SU-DHL-6 (cell line): ENCODE data around the gene CYB5A.

Source experiments
- H2AFZ ChIP-seq: fragments of 200-600 bp; sonication (generic); 2 replicates; pipeline ENCODE4 v1.6.1; 2014; ENCODE audit warnings: low read depth, mild to moderate bottlenecking, moderate library complexity, mixed read lengths, antibody characterized with exemption, low read length; ENCODE audit not compliant: severe bottlenecking
- H3F3A ChIP-seq: fragments of 200-600 bp; shearing (Covaris generic); 2 replicates; pipeline ENCODE4 v1.6.0; 2016; ENCODE audit warnings: antibody characterized with exemption, mild to moderate bottlenecking; ENCODE audit not compliant: insufficient read depth
- H3K27ac ChIP-seq: fragments of 200-600 bp; sonication (generic); 2 replicates; pipeline ENCODE4 v1.5.1; 2016; ENCODE audit warnings: low read depth, mild to moderate bottlenecking, low read length, moderate library complexity, mixed read lengths
- H3K27me3 ChIP-seq: fragments of 200-600 bp; sonication (generic), shearing (Covaris generic); 2 replicates; pipeline ENCODE4 v1.6.0; 2014; ENCODE audit warnings: mild to moderate bottlenecking, low read length
- H3K36me3 ChIP-seq: fragments of 200-600 bp; sonication (generic); 2 replicates; pipeline ENCODE4 v1.6.1; 2014; ENCODE audit warnings: mild to moderate bottlenecking, low read length, mixed read lengths
- H3K4me2 ChIP-seq: fragments of 300-600, 200-600 bp; shearing (Covaris generic), sonication (generic); 2 replicates; pipeline ENCODE4 v1.6.0; 2014; ENCODE audit warnings: low read length, low read depth, mild to moderate bottlenecking; ENCODE audit not compliant: poor library complexity, severe bottlenecking
- H3K4me3 ChIP-seq: fragments of 200-600 bp; sonication (generic); 2 replicates; pipeline ENCODE4 v1.5.1; 2014; ENCODE audit warnings: antibody characterized with exemption, low read length, mild to moderate bottlenecking, mixed read lengths; ENCODE audit not compliant: insufficient read depth, poor library complexity, severe bottlenecking
- H3K79me2 ChIP-seq: fragments of 200-600 bp; sonication (generic); 2 replicates; pipeline ENCODE4 v1.6.1; 2014; ENCODE audit warnings: mild to moderate bottlenecking, low read length, moderate library complexity; ENCODE audit not compliant: insufficient read depth
- H3K9ac ChIP-seq: fragments of 200-600 bp; sonication (generic); 2 replicates; pipeline ENCODE4 v1.7.0; 2014; ENCODE audit warnings: mild to moderate bottlenecking, low read length
- H3K9me2 ChIP-seq: fragments of 200-600 bp; sonication (generic); replicated peaks from 2 replicates; pipeline ENCODE4 v1.6.1; 2014; ENCODE audit warnings: low read length; ENCODE audit not compliant: insufficient read depth
- H3K9me3 ChIP-seq: fragments of 200-600 bp; sonication (generic); 2 replicates; pipeline ENCODE4 v1.6.1; 2014; ENCODE audit warnings: low read length, mixed read lengths; ENCODE audit not compliant: insufficient read depth
- H4K20me1 ChIP-seq: fragments of 200-600 bp; sonication (generic); 2 replicates; pipeline ENCODE4 v1.6.1; 2014; ENCODE audit warnings: low read depth, mild to moderate bottlenecking, antibody characterized with exemption, low read length, moderate library complexity, mixed read lengths
- EZH2phosphoT487 ChIP-seq: fragments of 200-600 bp; sonication (generic), shearing (Covaris generic); conservative IDR thresholded peaks from 2 replicates; pipeline ENCODE4 v1.6.1; 2018; ENCODE audit warnings: mild to moderate bottlenecking, antibody characterized with exemption, low read length, moderate library complexity, mixed read lengths
- TF ChIP-seq, protein P1 (sequence below): fragments of 200-600 bp; sonication (generic); IDR thresholded peaks from one replicate; pipeline ENCODE4 v1.5.1; 2017; ENCODE audit warnings: antibody characterized with exemption, mild to moderate bottlenecking, low read length, moderate library complexity; ENCODE audit not compliant: insufficient read depth, poor library complexity, severe bottlenecking

Gene CYB5A

GRCh38 chr18:74281980-74282754 lies 9.6 kb downstream of the CYB5A start:
- Histone ChIP-seq H3K79me2 (peaks cover 10% of the 10 kb centered on the region; the same call in 1 of the 2 replicates), H3K27ac (no peak overlapping the region), H3K4me2 (no peak overlapping the region)

GRCh38 chr18:74281011-74281979 lies 10.5 kb downstream of the CYB5A start:
- no peak overlapping the region for H3K4me3 ChIP-seq
- H2AFZ ChIP-seq: no peak overlapping the region
- H3K9ac ChIP-seq: no peak overlapping the region
- H3K9me2 ChIP-seq: no peaks in the 10 kb centered on the region
- no peaks in the 10 kb centered on the region for H3K27me3 ChIP-seq
- no peaks in the 10 kb centered on the region for H3K9me3 ChIP-seq
- H3K36me3 ChIP-seq: no peaks in the 10 kb centered on the region
- H4K20me1 ChIP-seq: no peaks in the 10 kb centered on the region
- H3K79me2 ChIP-seq: peaks cover 10% of the 10 kb centered on the region; the same call in 1 of the 2 replicates
- TF ChIP-seq EZH2phosphoT487: no peak
- TF ChIP-seq, protein P1, sequence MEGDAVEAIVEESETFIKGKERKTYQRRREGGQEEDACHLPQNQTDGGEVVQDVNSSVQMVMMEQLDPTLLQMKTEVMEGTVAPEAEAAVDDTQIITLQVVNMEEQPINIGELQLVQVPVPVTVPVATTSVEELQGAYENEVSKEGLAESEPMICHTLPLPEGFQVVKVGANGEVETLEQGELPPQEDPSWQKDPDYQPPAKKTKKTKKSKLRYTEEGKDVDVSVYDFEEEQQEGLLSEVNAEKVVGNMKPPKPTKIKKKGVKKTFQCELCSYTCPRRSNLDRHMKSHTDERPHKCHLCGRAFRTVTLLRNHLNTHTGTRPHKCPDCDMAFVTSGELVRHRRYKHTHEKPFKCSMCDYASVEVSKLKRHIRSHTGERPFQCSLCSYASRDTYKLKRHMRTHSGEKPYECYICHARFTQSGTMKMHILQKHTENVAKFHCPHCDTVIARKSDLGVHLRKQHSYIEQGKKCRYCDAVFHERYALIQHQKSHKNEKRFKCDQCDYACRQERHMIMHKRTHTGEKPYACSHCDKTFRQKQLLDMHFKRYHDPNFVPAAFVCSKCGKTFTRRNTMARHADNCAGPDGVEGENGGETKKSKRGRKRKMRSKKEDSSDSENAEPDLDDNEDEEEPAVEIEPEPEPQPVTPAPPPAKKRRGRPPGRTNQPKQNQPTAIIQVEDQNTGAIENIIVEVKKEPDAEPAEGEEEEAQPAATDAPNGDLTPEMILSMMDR: no peak
- no peak overlapping the region for H3K27ac ChIP-seq
- no peaks in the 10 kb centered on the region for H3F3A ChIP-seq
- H3K4me2 ChIP-seq: no peak overlapping the region

More at GRCh38 chr18:74281980-74282754, 9.6 kb downstream of the CYB5A start:
- no peak for TF ChIP-seq EZH2phosphoT487
- TF ChIP-seq, protein P1: no peak
- Histone ChIP-seq H3K4me3 (no peak overlapping the region), H2AFZ (no peak overlapping the region), H3K9me2 (no peaks in the 10 kb centered on the region), H3K9me3 (no peaks in the 10 kb centered on the region), H3F3A (no peaks in the 10 kb centered on the region), H4K20me1 (no peaks in the 10 kb centered on the region), H3K36me3 (no peaks in the 10 kb centered on the region), H3K27me3 (no peaks in the 10 kb centered on the region), H3K9ac (no peak overlapping the region)

- Histone ChIP-seq H3K9me3 (no peaks in the 10 kb centered on the region), H3K9ac (no peak overlapping the region), H3K27ac (no peak overlapping the region), H3K27me3 (no peaks in the 10 kb centered on the region), H3K79me2 (peaks cover 10% of the 10 kb centered on the region; the same call in 1 of the 2 replicates), H4K20me1 (no peaks in the 10 kb centered on the region), H3K36me3 (no peaks in the 10 kb centered on the region), H3K4me2 (no peak overlapping the region), H3F3A (no peaks in the 10 kb centered on the region), H3K9me2 (no peaks in the 10 kb centered on the region), H2AFZ (no peak overlapping the region), H3K4me3 (no peak overlapping the region)
- TF ChIP-seq EZH2phosphoT487: no peak
- TF ChIP-seq, protein P1: no peak
These were observed 12.8 kb downstream of the CYB5A start for GRCh38 chr18:74278983-74279382.
